Left ventricle myocardium inferior (tissue), 1 donor: ENCODE data around the gene SEMA3D. TPM values are rescaled to one million over a fixed set of nuclear protein-coding genes. Genes with fewer than 3 reads are reported as not detected.
"Not testable (repeated sequence)": the region's sequence is repeated elsewhere in the genome, so short reads cannot be mapped to it uniquely, and the experiment has no call there.

Experiments used
- DNase-seq: peaks from one replicate; pipeline ENCODE4 v3.0.0-alpha.2; 2020
- H3K27ac ChIP-seq: fragments of 200-600 bp; replicated peaks from 2 replicates; pipeline ENCODE4 v1.8.0; 2021
- H3K27me3 ChIP-seq: fragments of 200-600 bp; 2 replicates; pipeline ENCODE4 v1.8.0; 2021; ENCODE audit warnings: low read depth
- H3K36me3 ChIP-seq: fragments of 200-600 bp; 2 replicates; pipeline ENCODE4 v1.8.0; 2021
- H3K4me1 ChIP-seq: fragments of 200-600 bp; 2 replicates; pipeline ENCODE4 v1.8.0; 2021
- H3K4me3 ChIP-seq: fragments of 200-600 bp; 2 replicates; pipeline ENCODE4 v1.8.0; 2021; ENCODE audit warnings: mild to moderate bottlenecking, moderate library complexity
- H3K9me3 ChIP-seq: fragments of 200-600 bp; replicated peaks from 2 replicates; pipeline ENCODE4 v1.8.0; 2021
- intact Hi-C: fragments of 100-400 bp; cut with micrococcal nuclease; formaldehyde crosslinking; loops from one replicate; pipeline ENCODE4 v1.11.0; 2022
- total RNA-seq: library from RNA; stranded (reverse); fragmentation: NEBNext Ultra II Directional; extraction: Animal tissue kit (Norgen Biotek cat#: 25700); gene quantifications from one replicate; pipeline ENCODE4 v1.2.1, GENCODE V29; 2021
- TF ChIP-seq, protein P1 (sequence below): fragments of 200-600 bp; IDR thresholded peaks from 2 replicates; pipeline ENCODE4 v1.8.0; 2021; ENCODE audit warnings: antibody characterized with exemption, mild to moderate bottlenecking, borderline replicate concordance
- donor health status: DM: no; HTN: yes; CAD: no; lungs with severe emphysema.

SEMA3D gene
- total RNA-seq, 1 donor from 2014 or later, result 1.8 TPM

GRCh38 chr7:85001495-85002345, 185.1 kb downstream of the SEMA3D start:
- Histone ChIP-seq H3K4me1 (peaks cover 21% of the 10 kb centered on the region), H3K36me3 (no peaks in the 10 kb centered on the region), H3K9me3 (no peaks in the 10 kb centered on the region), H3K4me3 (no peak overlapping the region), H3K27ac (no peak overlapping the region), H3K27me3 (no peaks in the 10 kb centered on the region)
- TF ChIP-seq, protein P1, sequence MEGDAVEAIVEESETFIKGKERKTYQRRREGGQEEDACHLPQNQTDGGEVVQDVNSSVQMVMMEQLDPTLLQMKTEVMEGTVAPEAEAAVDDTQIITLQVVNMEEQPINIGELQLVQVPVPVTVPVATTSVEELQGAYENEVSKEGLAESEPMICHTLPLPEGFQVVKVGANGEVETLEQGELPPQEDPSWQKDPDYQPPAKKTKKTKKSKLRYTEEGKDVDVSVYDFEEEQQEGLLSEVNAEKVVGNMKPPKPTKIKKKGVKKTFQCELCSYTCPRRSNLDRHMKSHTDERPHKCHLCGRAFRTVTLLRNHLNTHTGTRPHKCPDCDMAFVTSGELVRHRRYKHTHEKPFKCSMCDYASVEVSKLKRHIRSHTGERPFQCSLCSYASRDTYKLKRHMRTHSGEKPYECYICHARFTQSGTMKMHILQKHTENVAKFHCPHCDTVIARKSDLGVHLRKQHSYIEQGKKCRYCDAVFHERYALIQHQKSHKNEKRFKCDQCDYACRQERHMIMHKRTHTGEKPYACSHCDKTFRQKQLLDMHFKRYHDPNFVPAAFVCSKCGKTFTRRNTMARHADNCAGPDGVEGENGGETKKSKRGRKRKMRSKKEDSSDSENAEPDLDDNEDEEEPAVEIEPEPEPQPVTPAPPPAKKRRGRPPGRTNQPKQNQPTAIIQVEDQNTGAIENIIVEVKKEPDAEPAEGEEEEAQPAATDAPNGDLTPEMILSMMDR, result no peak
- intact Hi-C loops, result no loop called here
- DNase-seq, result no peak

DNA sequence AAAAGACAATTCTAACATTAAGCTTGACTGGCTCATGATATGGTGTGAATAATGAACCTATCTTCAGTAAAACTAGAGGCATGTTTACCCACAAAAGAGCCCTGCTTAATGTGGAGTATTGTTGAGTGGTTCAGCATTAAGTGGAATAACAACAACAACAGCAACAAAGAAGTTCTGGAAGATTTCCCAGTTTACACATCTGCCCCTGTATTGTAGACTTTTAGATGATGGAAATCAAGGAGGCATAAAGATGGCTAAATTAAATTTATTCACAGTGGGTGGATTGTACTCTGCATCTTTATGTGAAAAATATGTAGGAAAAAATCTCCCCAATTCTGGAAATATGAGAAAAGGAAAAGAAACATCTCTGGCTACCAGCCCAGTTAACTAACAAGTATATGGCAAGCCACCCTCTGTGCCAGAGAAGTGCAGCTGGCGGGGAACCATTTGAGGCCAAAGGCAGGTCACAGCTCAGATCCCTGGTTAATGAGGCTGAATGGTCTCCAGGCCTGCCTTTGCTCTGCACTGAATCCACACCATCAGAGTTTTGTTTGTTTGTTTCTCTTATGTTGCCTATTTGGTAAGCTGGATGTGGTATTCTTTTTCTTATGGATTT, 186.0 kb downstream of the SEMA3D start:
- no peak overlapping the region for H3K4me3 ChIP-seq
- H3K27ac ChIP-seq, result no peak overlapping the region
- intact Hi-C loops, result no loop called here
- no peaks in the 10 kb centered on the region for H3K27me3 ChIP-seq
- H3K36me3 ChIP-seq, result no peaks in the 10 kb centered on the region
- peaks cover 21% of the 10 kb centered on the region for H3K4me1 ChIP-seq
- TF ChIP-seq, protein P1, result no peak
- H3K9me3 ChIP-seq, result no peaks in the 10 kb centered on the region
- no peak for DNase-seq

DNA sequence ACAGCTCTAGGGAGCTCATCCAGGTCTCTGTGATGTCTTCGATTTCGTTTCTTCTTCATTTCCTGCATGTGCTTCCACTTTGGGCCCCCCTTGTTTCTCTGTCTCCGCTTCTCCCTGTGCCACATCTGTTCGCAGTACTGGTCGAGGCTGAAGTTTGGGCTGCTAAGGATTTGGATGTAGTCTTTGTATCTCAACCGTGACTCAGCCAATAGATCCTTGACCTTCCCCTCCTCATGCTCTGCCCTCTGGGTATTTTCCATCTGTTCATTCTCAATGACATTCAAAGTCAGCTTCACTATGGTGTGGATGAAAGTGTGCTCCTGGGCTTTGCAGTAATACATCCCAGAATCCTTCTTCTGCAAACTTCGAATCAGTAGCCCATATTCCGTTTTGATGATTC, 187.4 kb downstream of the SEMA3D start:
- no peak overlapping the region for H3K4me3 ChIP-seq
- H3K27ac ChIP-seq, result no peak overlapping the region
- no peaks in the 10 kb centered on the region for H3K9me3 ChIP-seq
- H3K36me3 ChIP-seq, result no peaks in the 10 kb centered on the region
- TF ChIP-seq, protein P1, result no peak
- H3K4me1 ChIP-seq, result peaks cover 17% of the 10 kb centered on the region
- intact Hi-C loops, result no loop called here
- no peak for DNase-seq
- H3K27me3 ChIP-seq, result no peaks in the 10 kb centered on the region

- Histone ChIP-seq H3K27me3 (no peaks in the 10 kb centered on the region), H3K36me3 (no peaks in the 10 kb centered on the region), H3K27ac (no peak overlapping the region), H3K4me3 (no peak overlapping the region), H3K4me1 (peaks cover 12% of the 10 kb centered on the region), H3K9me3 (no peaks in the 10 kb centered on the region)
- TF ChIP-seq, protein P1, result no peak
- intact Hi-C loops, result no loop called here
- no peak for DNase-seq
These were observed 188.2 kb downstream of the SEMA3D start for GRCh38 chr7:84998665-84999064.

- TF ChIP-seq, protein P1, result no peak
- H3K27ac ChIP-seq, result no peak overlapping the region
- intact Hi-C loops, result no loop called here
- H3K27me3 ChIP-seq, result no peaks in the 10 kb centered on the region
- peaks cover 10% of the 10 kb centered on the region for H3K4me1 ChIP-seq
- DNase-seq, result no peak
- H3K4me3 ChIP-seq, result no peak overlapping the region
- no peaks in the 10 kb centered on the region for H3K36me3 ChIP-seq
- H3K9me3 ChIP-seq, result no peaks in the 10 kb centered on the region
These were observed 189.2 kb downstream of the SEMA3D start for GRCh38 chr7:84997626-84998025.

- H3K4me1 ChIP-seq, H3K4me3 ChIP-seq, DNase-seq, H3K27ac ChIP-seq, intact Hi-C loops, H3K27me3 ChIP-seq, H3K9me3 ChIP-seq, H3K36me3 ChIP-seq: not testable (repeated sequence)
These were observed 193.9 kb downstream of the SEMA3D start for GRCh38 chr7:84992954-84993353.
